B cell (primary cell): Measurements from ENCODE around the gene LOX.

Experiments used
- CTCF ChIP-seq: fragments of 200-600 bp; IDR thresholded peaks from one replicate; pipeline ENCODE4 v1.8.0; 2022; ENCODE audit warnings: antibody characterized with exemption, mild to moderate bottlenecking
- EZH2 ChIP-seq: IDR thresholded peaks from 2 replicates; pipeline ENCODE4 v1.6.1; 2012; ENCODE audit warnings: borderline replicate concordance, low read depth, mild to moderate bottlenecking, moderate library complexity, low read length; ENCODE audit not compliant: insufficient read depth, poor library complexity, severe bottlenecking

- TF ChIP-seq CTCF = no peak
- TF ChIP-seq EZH2 = no peak
Measured at GRCh38 chr5:122114501-122114900, 36.4 kb upstream of the LOX start.
